NCI-H146 treated with DMSO at 0.1 percent for 48 hours (cell line): ENCODE data around the gene CNN3.

Source experiments
- DNase-seq: peaks from one replicate; lab custom pipeline; 2025; ENCODE audit not compliant: unreplicated experiment; lab: John Stamatoyannopoulos, UW

Gene CNN3

GRCh38 chr1:94926915-94927404 is at the start of gene CNN3:
TSS of gene CNN3 (minus strand) at chr1:94927110. CDS start at chr1:94926894, 216 bp downstream.
- DNase-seq: peak; percentile 82

- no peak for DNase-seq
Observed at GRCh38 chr1:94974824-94975223, 47.9 kb upstream of the CNN3 start.

- DNase-seq: no peak
Observed at GRCh38 chr1:94974241-94974640, 47.3 kb upstream of the CNN3 start.

- no peak for DNase-seq
Observed at GRCh38 chr1:94973309-94973922, 46.5 kb upstream of the CNN3 start.

GRCh38 chr1:94971491-94971924 is 44.6 kb upstream of the CNN3 start:
- DNase-seq: no peak

GRCh38 chr1:94970783-94971182 is 43.9 kb upstream of the CNN3 start:
- DNase-seq: no peak

GRCh38 chr1:94969137-94969536 is 42.2 kb upstream of the CNN3 start:
- no peak for DNase-seq

- DNase-seq: no peak
Observed at GRCh38 chr1:94966033-94966432, 39.1 kb upstream of the CNN3 start.

- DNase-seq: no peak
Observed at GRCh38 chr1:94963864-94964263, 37.0 kb upstream of the CNN3 start.

GRCh38 chr1:94962409-94963265 is 35.7 kb upstream of the CNN3 start:
- DNase-seq: no peak

GRCh38 chr1:94961988-94962387 is 35.1 kb upstream of the CNN3 start:
- DNase-seq: no peak

GRCh38 chr1:94961582-94961981 is 34.7 kb upstream of the CNN3 start:
- DNase-seq: no peak

- no peak for DNase-seq
Observed at GRCh38 chr1:94958081-94958480, 31.2 kb upstream of the CNN3 start.

- DNase-seq: no peak
Observed at GRCh38 chr1:94955767-94956632, 29.1 kb upstream of the CNN3 start.

- DNase-seq: no peak
Observed at GRCh38 chr1:94954263-94955220, 27.6 kb upstream of the CNN3 start.

- DNase-seq: no peak
Observed at GRCh38 chr1:94953746-94954145, 26.8 kb upstream of the CNN3 start.

GRCh38 chr1:94953107-94953506 is 26.2 kb upstream of the CNN3 start:
- DNase-seq: no peak

- no peak for DNase-seq
Observed at GRCh38 chr1:94952539-94952938, 25.6 kb upstream of the CNN3 start.

- DNase-seq: no peak
Observed at GRCh38 chr1:94951509-94952208, 24.7 kb upstream of the CNN3 start.

- DNase-seq: no peak
Observed at GRCh38 chr1:94951046-94951445, 24.1 kb upstream of the CNN3 start.
